HK-2 (cell line): ENCODE measurements around the gene BTBD19.
A peak's percentile ranks its signal among the peaks of the same experiment; 100 is the strongest.
"Not testable (repeated sequence)": the region's sequence is repeated elsewhere in the genome, so short reads cannot be mapped to it uniquely, and the experiment has no call there.

Source experiments
- DNase-seq: peaks from one replicate; pipeline ENCODE4 v3.0.0-alpha.2; 2018; ENCODE audit not compliant: unreplicated experiment

BTBD19 gene

GRCh38 chr1:44808063-44808937 is at the start of gene BTBD19:
BTBD19 (plus strand) TSS chr1:44808523; CDS start chr1:44808821, 298 bp downstream.
- peak; percentile 85 for DNase-seq

- no peak for DNase-seq
These were observed 49.2 kb upstream of the BTBD19 start for GRCh38 chr1:44759077-44759476.

GRCh38 chr1:44760876-44761275 is 47.4 kb upstream of the BTBD19 start:
- DNase-seq, result no peak

GRCh38 chr1:44766421-44766820 is 41.9 kb upstream of the BTBD19 start:
- DNase-seq, result not testable (repeated sequence)

GRCh38 chr1:44775078-44775929 is 33.0 kb upstream of the BTBD19 start, which contains the start of gene RPS8:
RPS8 (plus strand) TSS chr1:44775540; CDS start chr1:44775597, 57 bp downstream.
- DNase-seq, result peak; percentile 88

GRCh38 chr1:44775930-44776729 is 32.2 kb upstream of the BTBD19 start:
- no peak for DNase-seq

GRCh38 chr1:44776730-44777068 is 31.6 kb upstream of the BTBD19 start:
- no peak for DNase-seq

- no peak for DNase-seq
These were observed 30.8 kb upstream of the BTBD19 start for GRCh38 chr1:44777547-44777946.

- no peak for DNase-seq
These were observed 30.2 kb upstream of the BTBD19 start for GRCh38 chr1:44777969-44778635.

- DNase-seq, result no peak
These were observed 29.4 kb upstream of the BTBD19 start for GRCh38 chr1:44778705-44779576.

GRCh38 chr1:44780583-44781121 is 27.7 kb upstream of the BTBD19 start:
- DNase-seq, result no peak

GRCh38 chr1:44783697-44784093 is 24.6 kb upstream of the BTBD19 start:
- no peak for DNase-seq

- no peak for DNase-seq
These were observed 24.0 kb upstream of the BTBD19 start for GRCh38 chr1:44784094-44785028.

- no peak for DNase-seq
These were observed 23.3 kb upstream of the BTBD19 start for GRCh38 chr1:44785029-44785380.

- DNase-seq, result no peak
These were observed 22.7 kb upstream of the BTBD19 start for GRCh38 chr1:44785501-44786137.

GRCh38 chr1:44786138-44786840 is 22.0 kb upstream of the BTBD19 start:
- no peak for DNase-seq

GRCh38 chr1:44786841-44787426 is 21.4 kb upstream of the BTBD19 start:
- no peak for DNase-seq
